ENCODE results near the gene PEX11G.
A peak's percentile ranks its signal among the peaks of the same experiment; 100 is the strongest.

PEX11G gene

DNA sequence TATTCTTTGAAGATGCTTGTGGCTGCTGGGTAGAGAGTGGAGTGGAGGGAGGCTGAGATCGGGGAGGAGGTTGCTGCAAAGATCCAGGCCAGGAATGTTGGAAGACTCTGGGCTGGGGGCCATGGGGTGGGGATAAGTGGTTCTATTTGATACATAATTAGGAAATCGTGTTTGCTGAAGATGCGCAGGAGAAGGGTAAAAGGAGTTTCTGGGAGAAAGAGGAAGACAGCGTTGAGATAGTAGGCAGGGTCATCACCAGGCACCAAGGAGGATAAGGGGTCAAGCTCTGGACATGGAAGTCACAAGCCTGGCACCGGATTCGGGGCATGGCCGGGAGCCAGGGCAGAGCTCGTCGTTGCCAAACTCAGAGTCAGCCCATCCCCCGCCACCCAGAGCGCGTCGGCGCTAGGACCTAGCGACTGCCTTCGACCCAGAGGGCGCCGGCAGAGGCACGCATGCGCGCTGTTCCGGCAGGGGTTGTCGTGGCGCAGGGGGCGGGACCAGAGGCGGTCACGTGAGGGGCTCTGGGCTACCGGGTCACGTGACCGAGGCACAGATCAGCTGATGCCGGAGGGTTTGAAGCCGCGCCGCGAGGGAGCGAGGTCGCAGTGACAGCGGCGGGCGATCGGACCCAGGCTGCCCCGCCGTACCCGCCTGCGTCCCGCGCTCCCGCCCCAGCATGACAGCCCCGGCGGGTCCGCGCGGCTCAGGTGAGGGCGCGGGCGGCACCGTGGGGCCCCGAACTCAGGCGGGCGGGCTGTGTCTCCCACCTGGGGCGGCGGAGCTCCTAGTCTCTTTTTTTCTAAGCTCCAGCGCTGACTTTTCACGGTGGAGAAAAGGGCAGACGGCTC lies 33.5 kb upstream of the PEX11G start, which contains the start of gene MCOLN1:
Gene MCOLN1 (plus strand): TSS at position 553 of the 851 bp plus-strand sequence. CDS start 127 bp downstream, at position 680.
- DNase-seq (ENCODE audit: low read depth in 2 of 2, low spot score in 1 of 2): peak; percentile 97 to 99

- no peak for DNase-seq (ENCODE audit: low read depth in 2 of 2, low spot score in 1 of 2)
These were observed 32.8 kb upstream of the PEX11G start for GRCh38 chr19:7521551-7522071.

- no peak for DNase-seq (ENCODE audit: low read depth in 2 of 2, low spot score in 1 of 2)
These were observed 31.6 kb upstream of the PEX11G start for GRCh38 chr19:7520131-7521051.

GRCh38 chr19:7519361-7520130 lies 30.7 kb upstream of the PEX11G start:
- no peak for DNase-seq (ENCODE audit: low read depth in 2 of 2, low spot score in 1 of 2)

GRCh38 chr19:7516878-7517277 lies 28.0 kb upstream of the PEX11G start:
- DNase-seq (ENCODE audit: low read depth in 2 of 2, low spot score in 1 of 2): no peak

DNA sequence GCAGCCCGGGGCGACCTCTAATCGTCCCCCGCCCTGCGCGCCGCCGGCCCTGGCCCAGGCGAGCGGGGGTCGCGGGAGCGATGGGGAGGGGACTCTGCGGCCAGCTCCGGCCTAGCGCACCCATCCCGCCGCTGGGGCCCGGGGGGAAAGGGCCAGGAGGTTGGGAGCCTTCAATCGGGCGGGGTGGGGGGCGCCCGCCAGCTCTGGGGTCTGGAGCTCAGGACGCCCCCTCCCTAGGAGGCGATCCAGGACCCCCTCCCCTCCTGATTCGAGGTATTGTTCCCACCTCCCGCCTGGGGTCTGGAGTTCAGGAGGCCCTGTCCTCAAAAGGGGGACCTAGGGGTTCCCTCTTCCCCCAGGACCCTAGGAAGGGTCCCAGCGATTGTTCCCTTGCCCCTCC lies 27.5 kb upstream of the PEX11G start:
- no peak for DNase-seq (ENCODE audit: low read depth in 2 of 2, low spot score in 1 of 2)

DNA sequence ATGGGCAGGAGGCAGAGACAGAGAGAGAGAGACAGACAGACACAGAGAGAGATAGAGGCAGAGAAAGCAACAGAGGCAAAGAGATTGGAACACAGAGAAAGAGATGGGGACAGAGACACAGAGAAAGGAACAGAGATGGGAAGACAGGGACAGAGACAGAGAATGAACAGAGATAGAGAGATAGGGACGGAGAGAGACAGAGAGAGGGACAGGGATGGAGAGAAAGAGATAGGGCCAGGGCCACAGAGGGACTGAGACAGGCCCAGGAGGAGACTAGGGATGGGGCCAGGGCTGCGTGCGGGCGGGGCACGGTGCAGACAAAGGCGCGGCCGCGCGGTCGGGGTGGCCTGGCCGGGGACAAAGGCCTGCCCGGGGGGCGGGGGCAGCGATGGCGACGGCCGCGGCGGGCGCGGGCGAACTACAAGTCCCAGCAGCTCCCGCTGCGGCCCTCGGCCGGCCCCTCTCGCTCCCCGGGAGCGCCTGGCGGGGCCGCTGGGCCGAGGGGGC lies 26.9 kb upstream of the PEX11G start, which contains the start of gene ZNF358:
Gene ZNF358 (plus strand): TSS at position 459 of the 507 bp plus-strand sequence. CDS start 3,140 bp downstream, outside the sequence.
- DNase-seq (ENCODE audit: low read depth in 2 of 2, low spot score in 1 of 2): no peak

DNA sequence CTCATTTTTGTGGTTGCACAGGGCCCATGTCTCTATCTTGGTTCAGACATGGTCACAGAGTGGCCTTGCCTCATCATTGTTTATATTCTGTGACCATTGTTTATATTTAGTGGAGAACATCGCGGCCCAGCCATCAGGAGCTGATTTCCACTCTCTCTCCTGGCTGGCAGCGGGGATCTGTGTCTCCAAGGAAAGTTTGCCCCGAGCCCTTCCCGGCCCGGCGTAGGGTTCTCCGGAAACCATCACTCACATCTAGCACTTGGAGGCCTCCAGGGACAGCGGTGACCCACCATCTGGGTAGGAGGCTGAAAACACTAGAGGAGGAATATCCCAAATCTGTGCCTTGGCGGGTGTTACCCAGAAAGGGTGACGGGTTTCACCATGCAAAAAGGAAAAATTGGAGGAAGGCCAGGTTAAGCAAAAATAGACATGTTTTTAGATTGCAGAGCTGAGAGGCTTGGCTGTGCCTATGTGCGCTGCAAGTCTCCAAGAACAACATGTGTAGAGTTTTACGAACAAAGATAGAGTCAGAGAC lies 26.3 kb upstream of the PEX11G start:
- no peak for DNase-seq (ENCODE audit: low read depth in 2 of 2, low spot score in 1 of 2)

GRCh38 chr19:7513809-7514642 lies 25.2 kb upstream of the PEX11G start:
- DNase-seq (ENCODE audit: low read depth in 2 of 2, low spot score in 1 of 2): no peak

- no peak for DNase-seq (ENCODE audit: low read depth in 2 of 2, low spot score in 1 of 2)
These were observed 23.6 kb upstream of the PEX11G start for GRCh38 chr19:7512400-7512851.

DNA sequence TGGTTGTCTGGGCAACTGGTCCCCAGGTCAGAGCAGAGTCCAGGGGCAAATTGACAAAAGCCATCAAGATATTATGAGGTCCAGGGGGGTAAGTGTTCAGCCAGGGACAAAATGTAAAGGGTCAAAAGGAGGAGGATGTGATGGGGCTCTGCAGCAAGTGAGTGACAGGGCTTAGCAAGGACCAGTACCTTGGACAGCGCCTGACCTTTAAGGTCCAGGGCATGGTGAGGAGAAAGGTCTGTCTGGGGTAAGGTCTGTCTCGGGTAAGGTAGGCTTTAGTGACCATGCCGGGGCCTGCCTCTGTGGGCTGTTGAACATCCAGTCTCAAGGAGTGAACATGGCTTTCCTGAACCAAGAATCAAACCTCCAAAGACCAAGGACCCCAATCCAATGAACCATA lies 20.8 kb upstream of the PEX11G start:
- no peak for DNase-seq (ENCODE audit: low read depth in 2 of 2, low spot score in 1 of 2)

GRCh38 chr19:7507884-7508283 lies 19.0 kb upstream of the PEX11G start:
- DNase-seq (ENCODE audit: low read depth in 2 of 2, low spot score in 1 of 2): no peak

DNA sequence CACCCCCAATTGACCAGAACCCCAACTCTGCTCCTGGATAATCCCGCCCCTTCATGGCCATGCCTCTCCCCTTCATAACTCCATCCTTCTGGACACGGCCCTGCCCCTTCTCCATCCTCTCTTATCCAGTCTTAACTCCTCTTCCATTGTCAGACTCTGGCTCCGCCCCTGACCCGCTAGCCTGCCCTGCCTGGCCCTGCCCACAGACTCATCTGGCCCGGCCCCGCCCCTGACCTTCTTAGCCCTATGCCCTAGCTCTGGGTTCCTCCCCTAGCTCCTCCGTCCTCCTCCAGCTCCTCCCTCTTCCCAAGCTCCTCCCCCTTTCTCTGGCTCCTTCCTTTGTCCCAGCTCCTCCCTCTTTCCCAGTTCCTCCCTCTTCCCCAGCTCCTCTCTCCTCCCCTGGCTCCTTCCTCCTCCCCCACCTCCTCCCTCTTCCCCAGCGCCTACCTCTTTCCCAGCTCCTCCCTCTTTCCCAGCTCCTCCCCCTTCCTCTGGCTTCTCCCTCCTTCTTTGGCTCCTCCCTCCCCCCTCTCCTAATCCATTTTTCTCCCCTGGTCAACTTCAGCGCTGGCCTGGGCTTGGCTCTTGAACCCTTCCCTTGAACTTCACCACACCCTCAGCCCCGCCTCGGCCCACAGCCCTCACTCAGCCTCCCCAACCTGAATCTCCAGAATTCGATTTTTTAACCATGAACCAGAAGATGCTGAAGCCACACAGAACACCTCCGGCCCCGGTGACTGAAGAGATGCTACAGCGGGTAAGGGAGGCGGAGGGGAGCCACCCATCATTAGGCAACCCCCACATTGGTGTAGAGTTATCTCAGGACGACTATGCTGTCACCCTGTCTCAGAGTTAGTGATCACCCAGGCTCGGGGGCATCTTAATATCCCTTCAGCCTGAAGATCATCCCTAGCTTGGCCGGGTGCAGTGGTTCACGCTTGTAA lies 17.8 kb upstream of the PEX11G start:
- DNase-seq (ENCODE audit: low read depth in 2 of 2, low spot score in 1 of 2): no peak

DNA sequence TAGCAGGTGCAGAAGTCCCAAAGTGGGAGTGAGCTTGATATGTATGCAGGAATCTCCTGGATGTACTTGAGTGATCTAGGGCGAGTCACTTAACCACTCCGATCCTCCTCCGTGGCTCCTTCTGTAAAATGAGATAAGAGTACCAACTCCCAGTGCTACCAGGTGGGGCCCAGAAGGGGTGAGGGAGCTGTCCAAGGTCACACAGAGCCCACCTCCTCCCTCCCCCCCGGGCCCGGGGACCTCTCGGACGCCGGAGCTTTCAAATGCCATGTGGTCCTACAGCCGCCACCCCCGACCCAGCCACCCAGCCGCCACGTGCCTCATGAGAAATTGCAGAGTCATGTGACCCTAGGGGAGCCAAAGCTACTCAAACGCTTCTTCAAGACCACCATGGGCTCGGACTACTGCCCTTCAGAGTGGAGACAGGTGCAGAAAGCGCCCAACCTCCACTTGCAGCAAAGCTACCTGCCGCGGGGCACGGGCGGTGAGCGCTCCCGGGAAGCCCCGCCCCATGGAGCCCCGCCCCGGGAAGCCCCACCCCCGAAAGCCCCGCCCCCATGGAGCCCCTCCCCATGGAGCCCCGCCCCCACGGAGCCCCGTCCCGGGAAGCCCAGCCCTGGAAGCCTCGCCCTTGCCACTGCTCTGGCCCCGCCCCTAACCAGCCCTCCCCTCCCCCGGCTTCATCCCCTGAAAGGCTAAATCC lies 17.0 kb upstream of the PEX11G start:
- DNase-seq (ENCODE audit: low read depth in 2 of 2, low spot score in 1 of 2): no peak

DNA sequence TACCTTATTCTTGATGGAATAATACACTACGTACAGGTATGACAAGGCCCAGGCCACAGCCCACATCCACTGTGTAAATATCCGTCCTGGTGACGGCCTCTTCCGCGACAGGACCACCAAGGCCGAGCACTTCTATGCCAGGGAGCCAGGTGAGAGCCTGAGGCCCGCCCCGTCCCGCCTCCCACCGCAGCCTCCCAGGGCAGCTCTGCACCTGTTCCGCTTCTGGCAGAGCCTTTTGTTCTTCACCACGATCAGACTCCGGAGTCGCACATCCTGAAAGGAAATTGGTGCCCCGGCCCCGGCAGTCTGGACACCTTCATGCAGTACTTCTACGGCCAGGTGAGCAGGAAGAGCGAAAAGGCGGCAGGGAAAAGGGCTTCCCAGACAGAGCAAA lies 16.4 kb upstream of the PEX11G start:
- no peak for DNase-seq (ENCODE audit: low read depth in 2 of 2, low spot score in 1 of 2)

- no peak for DNase-seq (ENCODE audit: low read depth in 2 of 2, low spot score in 1 of 2)
These were observed 15.8 kb upstream of the PEX11G start for GRCh38 chr19:7504684-7505083.

DNA sequence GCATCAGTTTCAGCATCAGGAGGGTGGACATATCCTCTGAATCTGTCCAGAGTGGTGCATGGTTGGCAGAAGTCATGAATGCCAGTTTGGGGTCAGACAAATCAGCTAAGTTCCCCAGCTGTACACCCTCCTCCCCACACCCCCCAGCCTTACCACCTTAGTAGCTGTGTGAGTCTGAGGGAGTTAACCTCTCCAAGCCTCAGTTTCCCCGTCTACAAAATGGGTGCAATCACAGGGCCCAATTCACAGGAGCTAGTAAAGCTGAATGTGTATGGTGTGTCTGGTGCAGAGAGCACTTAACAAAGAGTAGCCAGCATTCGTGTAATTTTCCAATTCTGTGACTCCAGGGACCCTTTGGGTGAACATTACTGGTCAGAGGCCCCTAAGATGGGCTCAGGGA lies 13.7 kb upstream of the PEX11G start:
- DNase-seq (ENCODE audit: low read depth in 2 of 2, low spot score in 1 of 2): no peak

Measured in stimulated activated CD8-positive, alpha-beta memory T cell treated with anti-CD3 and anti-CD28 coated beads, Interleukin-4, amount 100 ng/mL, for 4 hours (primary cell).